OCI-LY1 (cell line): ENCODE data around the gene IQSEC1.

Source experiments
- EZH2 ChIP-seq: fragments of 200-600 bp; sonication (generic), shearing (Covaris generic); IDR thresholded peaks from 2 replicates; pipeline ENCODE4 v1.8.0; 2017; ENCODE audit warnings: borderline replicate concordance, mixed run types, mild to moderate bottlenecking, antibody characterized with exemption, low read length, moderate library complexity, mixed read lengths
- TF ChIP-seq, protein P1 (sequence below): fragments of 200-600 bp; sonication (generic), shearing (Covaris generic); IDR thresholded peaks from 2 replicates; pipeline ENCODE4 v1.5.1; 2017; ENCODE audit warnings: mild to moderate bottlenecking, antibody characterized with exemption, low read length, moderate library complexity, mixed read lengths

DNA sequence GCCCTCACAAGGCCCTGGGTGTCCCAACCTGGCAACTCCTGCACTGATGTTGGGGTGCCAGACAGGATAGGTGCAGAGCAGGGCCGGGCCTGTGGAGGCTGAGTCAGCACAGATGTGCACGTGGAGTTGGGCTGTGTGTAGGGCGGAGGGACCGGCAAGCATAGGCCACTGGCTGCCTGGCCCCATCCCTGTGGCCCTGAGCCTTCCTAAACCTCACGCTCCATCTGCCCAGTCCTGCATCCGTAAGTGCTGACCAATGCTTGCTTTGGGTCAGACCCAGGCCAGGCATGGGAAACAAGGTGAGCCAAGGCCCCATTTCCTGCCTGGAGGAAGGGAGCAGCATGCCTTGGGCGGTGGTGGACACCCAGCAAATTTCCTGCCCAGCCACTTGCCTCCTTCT lies 5.8 kb upstream of the IQSEC1 start:
- TF ChIP-seq, protein P1, sequence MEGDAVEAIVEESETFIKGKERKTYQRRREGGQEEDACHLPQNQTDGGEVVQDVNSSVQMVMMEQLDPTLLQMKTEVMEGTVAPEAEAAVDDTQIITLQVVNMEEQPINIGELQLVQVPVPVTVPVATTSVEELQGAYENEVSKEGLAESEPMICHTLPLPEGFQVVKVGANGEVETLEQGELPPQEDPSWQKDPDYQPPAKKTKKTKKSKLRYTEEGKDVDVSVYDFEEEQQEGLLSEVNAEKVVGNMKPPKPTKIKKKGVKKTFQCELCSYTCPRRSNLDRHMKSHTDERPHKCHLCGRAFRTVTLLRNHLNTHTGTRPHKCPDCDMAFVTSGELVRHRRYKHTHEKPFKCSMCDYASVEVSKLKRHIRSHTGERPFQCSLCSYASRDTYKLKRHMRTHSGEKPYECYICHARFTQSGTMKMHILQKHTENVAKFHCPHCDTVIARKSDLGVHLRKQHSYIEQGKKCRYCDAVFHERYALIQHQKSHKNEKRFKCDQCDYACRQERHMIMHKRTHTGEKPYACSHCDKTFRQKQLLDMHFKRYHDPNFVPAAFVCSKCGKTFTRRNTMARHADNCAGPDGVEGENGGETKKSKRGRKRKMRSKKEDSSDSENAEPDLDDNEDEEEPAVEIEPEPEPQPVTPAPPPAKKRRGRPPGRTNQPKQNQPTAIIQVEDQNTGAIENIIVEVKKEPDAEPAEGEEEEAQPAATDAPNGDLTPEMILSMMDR: no peak
- no peak for TF ChIP-seq EZH2
